ENCODE measurements around the gene TRIO. TPM values are rescaled to one million over a fixed set of nuclear protein-coding genes. Genes with fewer than 3 reads are reported as not detected.

TRIO gene
- polyA plus RNA-seq, 5 donors = 67.0 to 85.2 (median 80.6) TPM

- peak; percentile 38 to 44 for DNase-seq
Measured at GRCh38 chr5:14351845-14352712, 208.9 kb downstream of the TRIO start.

- DNase-seq = no peak
Measured at GRCh38 chr5:14353726-14354474, 210.8 kb downstream of the TRIO start.

GRCh38 chr5:14355391-14355790 is 212.2 kb downstream of the TRIO start:
- DNase-seq = no peak

- DNase-seq = no peak
Measured at GRCh38 chr5:14356305-14356704, 213.2 kb downstream of the TRIO start.

- DNase-seq = no peak
Measured at GRCh38 chr5:14357441-14357840, 214.3 kb downstream of the TRIO start.

GRCh38 chr5:14357851-14358250 is 214.7 kb downstream of the TRIO start:
- DNase-seq = no peak

GRCh38 chr5:14358536-14358935 is 215.4 kb downstream of the TRIO start:
- no peak for DNase-seq

GRCh38 chr5:14359069-14360043 is 216.2 kb downstream of the TRIO start:
- no peak for DNase-seq

GRCh38 chr5:14362491-14362890 is 219.3 kb downstream of the TRIO start:
- no peak for DNase-seq

GRCh38 chr5:14364096-14364495 is 221.0 kb downstream of the TRIO start:
- no peak for DNase-seq

- DNase-seq = no peak
Measured at GRCh38 chr5:14364576-14365472, 221.7 kb downstream of the TRIO start.

GRCh38 chr5:14365831-14366430 is 222.8 kb downstream of the TRIO start:
- no peak for DNase-seq

GRCh38 chr5:14366763-14367162 is 223.6 kb downstream of the TRIO start:
- no peak for DNase-seq

GRCh38 chr5:14367364-14367763 is 224.2 kb downstream of the TRIO start:
- DNase-seq = no peak

GRCh38 chr5:14369780-14370179 is 226.6 kb downstream of the TRIO start:
- DNase-seq = no peak

- no peak for DNase-seq
Measured at GRCh38 chr5:14370386-14370785, 227.2 kb downstream of the TRIO start.

- DNase-seq = no peak
Measured at GRCh38 chr5:14373685-14374084, 230.5 kb downstream of the TRIO start.

GRCh38 chr5:14374100-14374499 is 231.0 kb downstream of the TRIO start:
- no peak for DNase-seq

GRCh38 chr5:14376789-14377188 is 233.6 kb downstream of the TRIO start:
- DNase-seq = no peak

All from right lung (tissue), 5 donors.